IMR-90 (cell line): Measurements from ENCODE around the gene HS6ST3.

ENCODE experiments used
- BHLHE40 ChIP-seq: fragments of 150-350 bp; IDR thresholded peaks from 2 replicates; pipeline ENCODE4 v1.6.1; 2016; ENCODE audit warnings: mild to moderate bottlenecking, low read depth, low read length
- CEBPB ChIP-seq: IDR thresholded peaks from 2 replicates; pipeline ENCODE4 v1.6.1; 2012; ENCODE audit warnings: low read depth, low read length, improper control_type of control experiment
- CHD1 ChIP-seq: IDR thresholded peaks from 2 replicates; pipeline ENCODE4 v1.6.1; 2012; ENCODE audit warnings: low read depth, low read length, improper control_type of control experiment
- CTCF ChIP-seq: conservative IDR thresholded peaks from 2 replicates; pipeline ENCODE4 v1.5.1; 2012; ENCODE audit warnings: mild to moderate bottlenecking, low read depth, low read length, improper control_type of control experiment
- FOS ChIP-seq: fragments of 150-350 bp; IDR thresholded peaks from 2 replicates; pipeline ENCODE4 v1.6.1; 2016; ENCODE audit warnings: low read depth, low read length
- MXI1 ChIP-seq: IDR thresholded peaks from 2 replicates; pipeline ENCODE4 v1.6.1; 2012; ENCODE audit warnings: low read depth, mild to moderate bottlenecking, low read length, moderate library complexity, borderline replicate concordance
- NFE2L2 ChIP-seq: fragments of 150-350 bp; IDR thresholded peaks from 2 replicates; pipeline ENCODE4 v1.6.1; 2016; ENCODE audit warnings: low read depth, mild to moderate bottlenecking, low read length
- POLR2A ChIP-seq: IDR thresholded peaks from 2 replicates; pipeline ENCODE4 v1.6.1; 2012; ENCODE audit warnings: mild to moderate bottlenecking, low read depth, low read length
- RAD21 ChIP-seq: IDR thresholded peaks from 2 replicates; pipeline ENCODE4 v1.6.1; 2012; ENCODE audit warnings: low read length, improper control_type of control experiment
- RCOR1 ChIP-seq: IDR thresholded peaks from 2 replicates; pipeline ENCODE4 v1.6.1; 2012; ENCODE audit warnings: mild to moderate bottlenecking, low read length, improper control_type of control experiment; ENCODE audit not compliant: insufficient replicate concordance
- RFX5 ChIP-seq: IDR thresholded peaks from 2 replicates; pipeline ENCODE4 v1.8.0; 2012; ENCODE audit warnings: low read depth, mild to moderate bottlenecking, low read length, moderate library complexity
- SMC3 ChIP-seq: fragments of 150-350 bp; IDR thresholded peaks from 2 replicates; pipeline ENCODE4 v1.6.1; 2016; ENCODE audit warnings: low read depth, mild to moderate bottlenecking, antibody characterized with exemption, low read length, moderate library complexity
- USF2 ChIP-seq: fragments of 150-350 bp; IDR thresholded peaks from 2 replicates; pipeline ENCODE4 v1.6.1; 2017; ENCODE audit warnings: mild to moderate bottlenecking, antibody characterized with exemption, low read length, low read depth

- TF ChIP-seq CTCF (no peak), RCOR1 (no peak), CEBPB (no peak), MXI1 (no peak), POLR2A (no peak), NFE2L2 (no peak), BHLHE40 (no peak), SMC3 (no peak), CHD1 (no peak), USF2 (no peak), FOS (no peak), RAD21 (no peak), RFX5 (no peak)
Observed at GRCh38 chr13:96388598-96388997, 298.7 kb downstream of the HS6ST3 start.
